ENCODE data around the gene SLC45A1. TPM values are rescaled to one million over a fixed set of nuclear protein-coding genes. Genes with fewer than 3 reads are reported as not detected.
"Not testable (repeated sequence)": the region's sequence is repeated elsewhere in the genome, so short reads cannot be mapped to it uniquely, and the experiment has no call there.

Gene SLC45A1
- total RNA-seq, 2 donors from 2014 or later, result 1.0 to 3.0 TPM

GRCh38 chr1:8378178-8378577, 60.3 kb downstream of the SLC45A1 start:
- TF ChIP-seq, protein P1, sequence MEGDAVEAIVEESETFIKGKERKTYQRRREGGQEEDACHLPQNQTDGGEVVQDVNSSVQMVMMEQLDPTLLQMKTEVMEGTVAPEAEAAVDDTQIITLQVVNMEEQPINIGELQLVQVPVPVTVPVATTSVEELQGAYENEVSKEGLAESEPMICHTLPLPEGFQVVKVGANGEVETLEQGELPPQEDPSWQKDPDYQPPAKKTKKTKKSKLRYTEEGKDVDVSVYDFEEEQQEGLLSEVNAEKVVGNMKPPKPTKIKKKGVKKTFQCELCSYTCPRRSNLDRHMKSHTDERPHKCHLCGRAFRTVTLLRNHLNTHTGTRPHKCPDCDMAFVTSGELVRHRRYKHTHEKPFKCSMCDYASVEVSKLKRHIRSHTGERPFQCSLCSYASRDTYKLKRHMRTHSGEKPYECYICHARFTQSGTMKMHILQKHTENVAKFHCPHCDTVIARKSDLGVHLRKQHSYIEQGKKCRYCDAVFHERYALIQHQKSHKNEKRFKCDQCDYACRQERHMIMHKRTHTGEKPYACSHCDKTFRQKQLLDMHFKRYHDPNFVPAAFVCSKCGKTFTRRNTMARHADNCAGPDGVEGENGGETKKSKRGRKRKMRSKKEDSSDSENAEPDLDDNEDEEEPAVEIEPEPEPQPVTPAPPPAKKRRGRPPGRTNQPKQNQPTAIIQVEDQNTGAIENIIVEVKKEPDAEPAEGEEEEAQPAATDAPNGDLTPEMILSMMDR (IDR thresholded peaks at IDR 0.05), result no peak
- no peaks in the 10 kb centered on the region for H3K27me3 ChIP-seq
- peaks cover 0 to 91% of the 10 kb centered on the region in 2 donors for H3K4me1 ChIP-seq
- H3K27ac ChIP-seq, result peak overlapping the region; percentile 90 to 98
- no peak overlapping the region for H3K4me3 ChIP-seq
- no peak for DNase-seq (ENCODE audit: low spot score)
- no peaks in the 10 kb centered on the region for H3K9me3 ChIP-seq
- peaks cover 8% of the 10 kb centered on the region for H3K36me3 ChIP-seq

- H3K9me3 ChIP-seq, result no peaks in the 10 kb centered on the region
- H3K36me3 ChIP-seq, result peaks cover 16% of the 10 kb centered on the region
- no peaks in the 10 kb centered on the region for H3K27me3 ChIP-seq
- TF ChIP-seq, protein P1 (IDR thresholded peaks at IDR 0.05), result no peak
- DNase-seq (ENCODE audit: low spot score), result no peak
- H3K4me3 ChIP-seq, result no peak overlapping the region
- peaks cover 0 to 90% of the 10 kb centered on the region in 2 donors for H3K4me1 ChIP-seq
- peak overlapping the region; percentile 90 to 98 for H3K27ac ChIP-seq
These were observed 61.1 kb downstream of the SLC45A1 start for GRCh38 chr1:8378981-8379470.

GRCh38 chr1:8379513-8380186, 61.7 kb downstream of the SLC45A1 start:
- TF ChIP-seq, protein P1 (IDR thresholded peaks at IDR 0.05), result no peak
- Histone ChIP-seq H3K4me1 (peaks cover 0 to 90% of the 10 kb centered on the region in 2 donors), H3K4me3 (no peak overlapping the region), H3K36me3 (peaks cover 20% of the 10 kb centered on the region), H3K27ac (peak overlapping the region; percentile 90 to 98), H3K27me3 (no peaks in the 10 kb centered on the region), H3K9me3 (no peaks in the 10 kb centered on the region)
- no peak for DNase-seq (ENCODE audit: low spot score)

DNA sequence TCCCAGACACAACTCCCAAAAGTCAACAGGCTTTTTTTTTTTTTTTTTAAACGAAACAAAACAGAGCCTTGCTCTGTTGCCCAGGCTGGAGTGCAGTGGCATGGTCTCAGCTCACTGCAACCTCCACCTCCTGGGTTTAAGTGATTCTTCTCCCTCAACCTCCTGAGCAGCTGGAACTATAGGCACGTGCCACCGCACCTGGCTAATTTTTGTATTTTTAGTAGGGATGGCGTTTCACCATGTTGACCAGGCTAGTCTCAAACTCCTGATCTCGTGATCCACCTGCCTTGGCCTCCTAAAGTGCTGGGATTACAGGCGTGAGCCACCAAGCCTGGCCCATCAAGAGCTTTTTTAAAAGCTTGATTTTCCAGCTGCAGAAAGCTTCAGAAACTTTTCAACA, 62.4 kb downstream of the SLC45A1 start:
- Histone ChIP-seq H3K36me3 (peaks cover 22% of the 10 kb centered on the region), H3K4me1 (peaks cover 0 to 90% of the 10 kb centered on the region in 2 donors), H3K27ac (peak overlapping the region; percentile 90 to 98)
- H3K9me3 ChIP-seq; H3K4me3 ChIP-seq; DNase-seq (ENCODE audit: low spot score); H3K27me3 ChIP-seq: not testable (repeated sequence)

GRCh38 chr1:8381618-8382017, 63.7 kb downstream of the SLC45A1 start:
- Histone ChIP-seq H3K4me1 (peaks cover 0 to 96% of the 10 kb centered on the region in 2 donors), H3K27ac (peak overlapping the region; percentile 65 to 98)
- TF ChIP-seq, protein P1 (IDR thresholded peaks at IDR 0.05), result no peak

GRCh38 chr1:8382051-8382505, 64.2 kb downstream of the SLC45A1 start:
- peak overlapping the region; percentile 65 to 98 for H3K27ac ChIP-seq

More at GRCh38 chr1:8381618-8382017, 63.7 kb downstream of the SLC45A1 start:
- DNase-seq (ENCODE audit: low spot score), result no peak
- Histone ChIP-seq H3K27me3 (no peaks in the 10 kb centered on the region), H3K9me3 (no peaks in the 10 kb centered on the region), H3K36me3 (peaks cover 22% of the 10 kb centered on the region), H3K4me3 (no peak overlapping the region)

More at GRCh38 chr1:8382051-8382505, 64.2 kb downstream of the SLC45A1 start:
- Histone ChIP-seq H3K9me3 (no peaks in the 10 kb centered on the region), H3K27me3 (no peaks in the 10 kb centered on the region), H3K4me3 (no peak overlapping the region), H3K4me1 (peaks cover 0 to 96% of the 10 kb centered on the region in 2 donors), H3K36me3 (peaks cover 22% of the 10 kb centered on the region)
- TF ChIP-seq, protein P1 (IDR thresholded peaks at IDR 0.05), result no peak
- no peak for DNase-seq (ENCODE audit: low spot score)

Measured in right atrium auricular region (tissue), 2 donors.